NB4 (cell line): ENCODE measurements around the gene COL6A1.

Source experiments
- MYC ChIP-seq: IDR thresholded peaks from 2 replicates; pipeline ENCODE4 v1.6.1; 2011; ENCODE audit warnings: low read depth, low read length
- POLR2A ChIP-seq: IDR thresholded peaks from 2 replicates; pipeline ENCODE4 v1.6.1; 2011; ENCODE audit warnings: mild to moderate bottlenecking; ENCODE audit not compliant: insufficient read length; ENCODE audit errors: extremely low read depth
- TF ChIP-seq, protein P1 (sequence below): IDR thresholded peaks from one replicate; pipeline ENCODE4 v1.5.1; 2012; ENCODE audit warnings: low read depth, low read length

DNA sequence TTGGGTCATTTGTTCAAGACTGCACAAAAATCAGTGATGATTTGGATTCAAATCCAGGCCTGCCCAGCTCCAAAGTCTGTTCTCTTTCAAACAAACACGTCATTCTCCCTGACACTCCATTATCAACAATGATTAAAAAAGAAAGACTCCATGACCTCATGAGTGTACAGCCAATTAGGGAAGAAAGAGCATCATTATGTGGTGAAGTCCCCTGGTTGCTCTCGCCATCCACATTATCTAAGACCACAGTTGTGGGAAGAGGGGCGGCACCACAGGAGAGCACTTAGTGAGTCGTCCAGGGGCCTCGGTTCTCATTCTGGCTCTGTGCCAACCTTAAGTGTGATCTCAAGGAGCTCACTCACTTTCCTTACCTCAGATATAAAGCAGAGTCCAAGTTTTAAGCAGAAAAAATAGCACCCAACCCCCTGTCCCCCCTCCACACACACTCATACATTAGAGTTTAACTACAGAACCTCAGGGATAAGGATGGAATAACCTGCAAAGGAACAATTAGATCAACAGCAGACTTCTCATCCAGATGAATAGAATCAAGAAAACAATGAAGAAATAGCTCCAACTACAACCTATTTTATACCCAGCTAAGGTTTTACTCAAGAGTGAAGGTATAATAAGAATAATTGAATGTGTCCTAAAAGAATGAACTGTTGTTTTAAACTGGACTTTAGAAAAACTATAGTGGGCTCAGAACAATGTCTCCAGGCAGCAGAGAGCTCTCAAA lies 47.8 kb downstream of the COL6A1 start:
- TF ChIP-seq, protein P1, sequence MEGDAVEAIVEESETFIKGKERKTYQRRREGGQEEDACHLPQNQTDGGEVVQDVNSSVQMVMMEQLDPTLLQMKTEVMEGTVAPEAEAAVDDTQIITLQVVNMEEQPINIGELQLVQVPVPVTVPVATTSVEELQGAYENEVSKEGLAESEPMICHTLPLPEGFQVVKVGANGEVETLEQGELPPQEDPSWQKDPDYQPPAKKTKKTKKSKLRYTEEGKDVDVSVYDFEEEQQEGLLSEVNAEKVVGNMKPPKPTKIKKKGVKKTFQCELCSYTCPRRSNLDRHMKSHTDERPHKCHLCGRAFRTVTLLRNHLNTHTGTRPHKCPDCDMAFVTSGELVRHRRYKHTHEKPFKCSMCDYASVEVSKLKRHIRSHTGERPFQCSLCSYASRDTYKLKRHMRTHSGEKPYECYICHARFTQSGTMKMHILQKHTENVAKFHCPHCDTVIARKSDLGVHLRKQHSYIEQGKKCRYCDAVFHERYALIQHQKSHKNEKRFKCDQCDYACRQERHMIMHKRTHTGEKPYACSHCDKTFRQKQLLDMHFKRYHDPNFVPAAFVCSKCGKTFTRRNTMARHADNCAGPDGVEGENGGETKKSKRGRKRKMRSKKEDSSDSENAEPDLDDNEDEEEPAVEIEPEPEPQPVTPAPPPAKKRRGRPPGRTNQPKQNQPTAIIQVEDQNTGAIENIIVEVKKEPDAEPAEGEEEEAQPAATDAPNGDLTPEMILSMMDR, result no peak
- TF ChIP-seq POLR2A (no peak), MYC (no peak)
